ENCODE data around the gene DEPP1.

Gene DEPP1

GRCh38 chr10:44993226-44993921, 14.8 kb upstream of the DEPP1 start:
- no peak for DNase-seq

- DNase-seq = no peak
Observed at GRCh38 chr10:44992732-44993225, 14.2 kb upstream of the DEPP1 start.

- no peak for DNase-seq
Observed at GRCh38 chr10:44992070-44992731, 13.6 kb upstream of the DEPP1 start.

DNA sequence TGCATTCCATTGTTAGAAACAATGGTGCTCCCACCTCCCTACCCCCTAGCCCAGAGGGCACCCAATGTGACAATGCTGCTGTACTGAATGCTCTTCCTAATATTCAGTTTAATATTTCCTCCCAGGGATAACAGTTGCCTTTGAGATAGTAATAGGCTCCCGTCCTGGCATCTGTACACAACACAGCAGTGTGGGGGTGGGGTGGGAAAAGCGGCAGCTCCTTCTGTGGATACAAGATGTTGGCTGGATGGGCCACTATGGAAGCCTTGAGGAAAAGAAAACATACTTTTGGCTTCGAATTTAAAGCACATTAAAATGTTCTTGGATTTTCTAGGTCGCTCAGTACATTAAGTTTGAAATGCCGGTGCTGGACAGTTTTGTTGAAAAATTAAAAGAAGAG, 13.0 kb upstream of the DEPP1 start:
- no peak for DNase-seq

- DNase-seq = no peak
Observed at GRCh38 chr10:44990965-44991364, 12.4 kb upstream of the DEPP1 start.

GRCh38 chr10:44990302-44990655, 11.7 kb upstream of the DEPP1 start:
- DNase-seq = no peak

- no peak for DNase-seq
Observed at GRCh38 chr10:44989597-44990301, 11.1 kb upstream of the DEPP1 start.

DNA sequence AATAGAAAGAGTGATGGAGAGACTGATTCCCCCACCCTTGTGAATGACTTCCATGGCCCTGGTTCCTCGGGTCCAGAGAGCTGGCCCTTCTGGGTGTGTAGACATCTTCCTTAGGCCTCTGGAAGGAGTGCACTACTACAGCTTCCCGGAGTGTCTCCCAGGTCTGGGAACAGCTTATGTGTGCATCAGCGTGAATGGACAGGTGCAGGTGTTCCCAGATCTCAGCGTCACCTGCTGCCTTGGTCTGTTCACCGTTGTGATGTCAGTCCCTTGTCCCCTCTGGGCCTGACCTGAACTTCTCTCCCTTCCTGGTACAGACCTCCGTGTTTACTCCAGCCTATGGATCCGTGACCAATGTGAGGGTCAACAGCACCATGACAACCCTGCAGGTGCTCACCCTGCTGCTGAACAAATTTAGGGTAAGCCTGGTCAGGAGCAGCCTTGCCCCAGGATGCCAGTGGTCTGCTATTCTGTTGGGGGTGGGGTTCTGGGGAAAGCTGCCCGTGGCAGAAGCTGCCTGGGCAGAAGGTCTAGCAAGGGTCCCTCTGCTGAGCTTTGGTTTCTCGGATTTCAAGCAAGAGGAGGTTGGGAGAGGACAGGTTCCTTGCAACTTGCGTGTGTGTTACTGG, 10.5 kb upstream of the DEPP1 start:
- no peak for DNase-seq

DNA sequence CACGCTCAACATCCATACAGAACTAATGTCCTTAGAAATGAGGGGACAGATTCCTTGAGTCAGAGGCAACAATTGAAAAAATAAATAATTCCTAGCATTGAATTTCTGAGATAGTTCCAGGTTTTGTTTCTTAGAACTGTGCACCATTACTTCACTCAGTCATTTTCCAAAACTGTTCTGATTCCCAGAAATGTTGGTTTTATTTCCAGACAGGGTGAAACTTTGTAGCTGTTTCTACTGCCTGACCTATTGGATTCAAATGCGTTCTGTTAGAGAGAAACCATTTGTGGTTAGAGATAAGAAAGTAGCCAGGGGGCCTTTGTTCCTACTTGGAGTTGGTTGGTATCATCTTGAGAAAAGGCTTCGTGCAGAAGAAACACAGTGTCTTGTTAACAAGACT, 8.1 kb upstream of the DEPP1 start:
- DNase-seq = no peak

- DNase-seq = no peak
Observed at GRCh38 chr10:44986179-44986578, 7.6 kb upstream of the DEPP1 start.

- DNase-seq = no peak
Observed at GRCh38 chr10:44985175-44985681, 6.6 kb upstream of the DEPP1 start.

- DNase-seq = no peak
Observed at GRCh38 chr10:44984671-44985101, 6.1 kb upstream of the DEPP1 start.

GRCh38 chr10:44983895-44984278, 5.3 kb upstream of the DEPP1 start:
- DNase-seq = no peak

DNA sequence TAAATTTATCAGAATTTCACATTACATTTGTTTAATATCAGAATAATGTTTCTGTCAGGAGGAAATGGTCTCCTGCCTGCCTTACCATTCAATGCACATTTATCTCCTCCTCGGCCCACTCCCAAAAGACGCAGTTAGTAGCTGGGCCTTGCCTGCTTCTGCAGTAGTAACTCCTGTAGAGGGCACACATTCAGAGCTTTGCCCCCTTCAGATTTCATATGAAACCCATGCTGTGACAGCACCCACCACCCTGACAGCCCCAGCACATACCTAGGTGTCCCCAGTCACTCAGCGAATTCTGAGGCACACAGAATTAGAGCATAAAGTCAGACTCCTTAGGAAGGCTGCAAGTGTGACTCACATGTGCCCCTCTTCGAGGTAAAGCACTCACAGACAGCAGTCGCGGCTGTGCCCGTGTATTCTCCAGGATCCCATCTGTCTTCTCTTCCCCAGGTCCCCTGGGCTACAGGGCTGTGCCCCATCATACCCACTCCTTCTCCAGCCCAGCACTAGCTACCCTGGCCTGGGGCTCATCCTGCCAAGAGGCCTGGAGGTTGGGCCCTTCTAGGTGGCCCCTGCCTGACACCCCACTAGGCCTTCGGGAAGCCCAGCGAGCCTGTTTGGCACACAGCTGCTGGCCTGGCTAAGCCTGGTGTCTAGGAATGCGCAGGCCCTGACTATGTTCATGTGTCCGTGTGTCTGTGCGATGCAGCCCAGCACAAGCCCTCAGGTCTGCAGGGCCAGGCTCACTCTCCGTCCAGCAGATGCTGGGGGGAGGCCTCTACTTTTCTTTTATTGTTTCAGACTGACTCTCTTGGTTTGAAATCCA, 4.7 kb upstream of the DEPP1 start:
- DNase-seq = no peak

DNA sequence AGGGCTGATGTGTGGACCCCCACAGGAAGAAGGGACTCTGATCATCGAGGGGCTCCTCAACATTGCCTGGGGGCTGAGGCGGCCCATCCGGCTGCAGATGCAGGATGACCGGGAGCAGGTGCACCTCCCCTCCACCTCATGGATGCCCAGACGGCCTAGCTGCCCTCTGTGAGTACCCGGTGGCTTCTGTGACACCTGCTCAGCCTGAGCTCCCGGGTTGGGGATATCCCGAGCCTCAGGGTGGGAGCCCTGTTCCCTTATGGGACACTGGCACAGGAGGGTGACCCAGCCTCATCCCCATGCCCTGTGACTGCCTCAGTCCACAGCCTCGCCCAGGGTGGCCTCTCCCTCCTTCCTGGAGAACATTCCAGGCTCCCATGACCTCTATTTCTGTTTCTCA, 3.9 kb upstream of the DEPP1 start:
- DNase-seq = no peak

DNA sequence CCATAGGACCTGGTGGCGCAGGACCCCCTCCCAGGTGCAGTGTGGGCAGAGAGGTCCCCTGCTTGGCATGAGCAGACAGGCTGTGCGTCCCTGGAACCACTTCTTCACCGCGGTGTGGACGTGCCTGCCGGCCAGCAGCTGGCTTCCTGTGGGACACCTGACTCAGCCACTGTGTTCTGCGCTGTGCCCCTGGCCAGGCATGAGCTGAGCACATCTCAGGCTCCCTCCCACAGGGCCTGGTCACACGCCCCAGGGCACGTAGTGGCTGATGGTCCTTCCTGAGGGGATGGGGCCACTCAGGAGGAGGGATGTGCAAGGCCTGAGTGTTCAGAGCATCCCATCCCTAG, 3.5 kb upstream of the DEPP1 start:
- no peak for DNase-seq

DNA sequence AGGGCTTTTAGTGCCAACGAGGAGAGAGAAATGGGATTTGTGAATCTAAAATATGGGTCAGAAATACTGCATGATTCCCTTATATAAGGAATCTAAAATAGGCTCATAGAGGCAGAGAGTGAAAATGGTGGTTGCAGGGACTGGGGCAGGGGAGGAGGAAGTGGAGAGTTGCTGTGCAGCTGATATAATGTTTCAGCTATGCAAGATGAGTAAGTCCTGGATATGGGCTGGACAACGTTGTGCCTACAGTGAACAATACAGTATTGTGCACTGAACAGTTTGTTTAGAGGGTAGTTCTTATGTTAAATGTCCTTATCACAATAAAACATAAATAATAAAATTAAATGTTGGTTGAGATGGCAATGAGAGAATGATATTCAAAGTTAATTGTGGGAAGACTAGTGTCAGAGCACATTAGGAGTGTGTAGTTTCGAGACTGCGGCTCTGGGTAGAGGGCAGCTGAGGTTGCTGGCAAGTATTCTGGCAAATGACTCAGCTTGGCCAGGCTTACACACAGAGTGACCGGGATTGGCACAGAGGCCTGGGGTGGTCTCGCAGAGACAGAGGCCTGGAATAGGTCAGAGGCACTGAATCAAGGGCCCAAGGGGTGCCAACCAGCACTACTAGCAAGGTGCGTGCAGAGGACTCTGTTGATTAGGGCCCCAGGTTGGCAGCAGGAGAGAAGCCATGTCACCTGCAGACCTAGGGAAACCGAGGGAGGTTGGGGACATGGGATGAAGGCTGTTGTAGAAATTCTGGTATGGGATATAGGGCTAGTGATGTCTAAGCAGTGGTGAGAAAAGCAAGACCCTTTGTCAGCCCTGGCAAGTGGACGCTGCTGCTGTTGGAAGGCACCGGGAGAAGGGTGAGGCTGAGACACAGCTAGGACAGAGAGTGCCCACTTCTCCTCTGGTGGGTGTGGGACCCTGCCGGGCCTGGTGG, 2.8 kb upstream of the DEPP1 start:
- no peak for DNase-seq

GRCh38 chr10:44980309-44981171, 1.9 kb upstream of the DEPP1 start:
- no peak for DNase-seq

GRCh38 chr10:44979281-44980191, 927 bp upstream of the DEPP1 start:
- no peak for DNase-seq

All from NCI-H1092 (cell line).